Esophagus squamous epithelium (tissue), 5 donors: ENCODE results near the gene PIGL. TPM values are rescaled to one million over a fixed set of nuclear protein-coding genes. Genes with fewer than 3 reads are reported as not detected.

ENCODE experiments used
- DNase-seq: peaks from one replicate; lab custom pipeline; 2025; lab: John Stamatoyannopoulos, UW
- H3K27ac ChIP-seq, 4 donors: fragments of 200-600 bp; sonication (generic); one replicate each; pipeline ENCODE4 v1.5.1; 2016 to 2019; ENCODE audit warnings: mild to moderate bottlenecking in 1 of 4
- H3K27me3 ChIP-seq, 4 donors: fragments of 200-600 bp; sonication (generic); 1 replicate in 3 of 4; 2 replicates in 1 of 4; pipeline versions ENCODE4 v1.5.1 to v1.6.0; 2017 to 2021; ENCODE audit warnings: antibody characterized with exemption in 1 of 4
- H3K36me3 ChIP-seq, 3 donors: fragments of 200-600 bp; sonication (generic); one replicate each; pipeline ENCODE4 v1.5.1; 2016 to 2019
- H3K4me1 ChIP-seq, 3 donors: fragments of 200-600 bp; sonication (generic); one replicate each; pipeline ENCODE4 v1.5.1; 2017 to 2019
- H3K4me3 ChIP-seq, 4 donors: fragments of 200-600 bp; sonication (generic); 1 replicate in 3 of 4; 2 replicates in 1 of 4; pipeline ENCODE4 v1.5.1; 2016 to 2019; ENCODE audit warnings: mild to moderate bottlenecking in 2 of 4, moderate library complexity in 1 of 4
- H3K9me3 ChIP-seq, 3 donors: fragments of 200-600 bp; sonication (generic); one replicate each; pipeline ENCODE4 v1.5.1; 2016 to 2019
- CTCF ChIP-seq, 6 experiments: fragments of 450-650 bp in 4 of 6; fragments of 200-600 bp in 2 of 6; sonication (generic) in 2 of 6; IDR thresholded peaks; one replicate each; pipeline ENCODE4 v1.5.1; 2016 to 2019; ENCODE audit warnings: antibody characterized with exemption in 6 of 6, mild to moderate bottlenecking in 4 of 6, moderate library complexity in 4 of 6
- POLR2A ChIP-seq, 4 donors: fragments of 450-650 bp; IDR thresholded peaks; one replicate each; pipeline ENCODE4 v1.6.1; 2017; ENCODE audit warnings: antibody characterized with exemption in 4 of 4, mild to moderate bottlenecking in 4 of 4, moderate library complexity in 3 of 4
- WGBS, 2 donors: methylation state at CpG; one replicate each; pipeline ENCODE4 v1.1.5; 2018; 5-methylcytosine and 5-hydroxymethylcytosine counted together
- intact Hi-C: fragments of 100-400 bp; cut with DNase I; formaldehyde crosslinking; loops from one replicate; pipeline ENCODE4 v1.15.0; 2022
- total RNA-seq, 4 donors: library from RNA; depleted of rRNA; stranded (reverse); fragments of >200 nt; gene quantifications; one replicate each; pipeline ENCODE4 v1.1.0, GENCODE V29; 2016
- donor health status: DM: yes; HTN: yes; CAD: no.

The PIGL gene
- total RNA-seq, 4 donors from 2014 or later: 19.8 to 62.4 (median 26.5) TPM

GRCh38 chr17:16286009-16286946, 69.3 kb downstream of the PIGL start:
- TF ChIP-seq POLR2A (IDR thresholded peaks at IDR 0.05) (peak in 1 of 4 donors; percentile 54), CTCF (IDR thresholded peaks at IDR 0.05) (peak in 1 of 6 experiments; percentile 26)
- Histone ChIP-seq H3K36me3 (no peaks in the 10 kb centered on the region), H3K4me1 (peaks cover 15 to 39% (median 26%) of the 10 kb centered on the region in 3 donors), H3K9me3 (no peaks in the 10 kb centered on the region), H3K27ac (peak overlapping the region; percentile 67 to 95 (median 90)), H3K27me3 (no peaks in the 10 kb centered on the region), H3K4me3 (peak overlapping the region in 2 of 4 donors; percentile 31 to 48)
- WGBS, 2 donors: 24 to 38% methylated on average over 21 to 26 of the region's 26 CpGs
- DNase-seq: peak; percentile 26
- intact Hi-C loops: no loop called here

GRCh38 chr17:16286947-16287562, 70.0 kb downstream of the PIGL start:
- peaks cover 15 to 39% (median 26%) of the 10 kb centered on the region in 3 donors for H3K4me1 ChIP-seq
- TF ChIP-seq POLR2A (IDR thresholded peaks at IDR 0.05) (peak in 1 of 4 donors; percentile 11), CTCF (IDR thresholded peaks at IDR 0.05) (no peak)
- H3K27ac ChIP-seq: peak overlapping the region; percentile 67 to 95 (median 90)
- H3K36me3 ChIP-seq: no peaks in the 10 kb centered on the region
- peak overlapping the region in 1 of 4 donors; percentile 48 for H3K4me3 ChIP-seq
- DNase-seq: no peak
- no peaks in the 10 kb centered on the region for H3K9me3 ChIP-seq
- no peaks in the 10 kb centered on the region for H3K27me3 ChIP-seq
- 71 to 76% methylated on average over 2 to 7 of the region's 10 CpGs for WGBS, 2 donors
- intact Hi-C loops: no loop called here

- Histone ChIP-seq H3K27ac (peak overlapping the region; percentile 67 to 95 (median 90)), H3K9me3 (no peaks in the 10 kb centered on the region), H3K4me3 (no peak overlapping the region), H3K27me3 (no peaks in the 10 kb centered on the region), H3K4me1 (peaks cover 15 to 39% (median 26%) of the 10 kb centered on the region in 3 donors), H3K36me3 (no peaks in the 10 kb centered on the region)
- TF ChIP-seq POLR2A (IDR thresholded peaks at IDR 0.05) (no peak), CTCF (IDR thresholded peaks at IDR 0.05) (no peak)
- 27 to 34% methylated on average over 6 of the region's 6 CpGs for WGBS, 2 donors
- no peak for DNase-seq
- intact Hi-C loops: no loop called here
Observed at GRCh38 chr17:16287563-16288027, 70.6 kb downstream of the PIGL start.

- 84 to 91% methylated on average over 5 of the region's 5 CpGs for WGBS, 2 donors
- DNase-seq: no peak
- Histone ChIP-seq H3K27me3 (no peaks in the 10 kb centered on the region), H3K4me3 (no peak overlapping the region), H3K9me3 (no peaks in the 10 kb centered on the region), H3K27ac (no peak overlapping the region), H3K36me3 (no peaks in the 10 kb centered on the region), H3K4me1 (peaks cover 15 to 39% (median 26%) of the 10 kb centered on the region in 3 donors)
- TF ChIP-seq CTCF (IDR thresholded peaks at IDR 0.05) (no peak), POLR2A (IDR thresholded peaks at IDR 0.05) (no peak)
- intact Hi-C loops: no loop called here
Observed at GRCh38 chr17:16288860-16289571, 72.0 kb downstream of the PIGL start.
